Neural progenitor cell (in vitro differentiated cells): ENCODE data around the gene PDE11A.

Source experiments
- CTCF ChIP-seq: fragments of 200-600 bp; sonication (generic); IDR thresholded peaks from 2 replicates; pipeline ENCODE4 v1.5.1; 2017; ENCODE audit warnings: antibody characterized with exemption, mild to moderate bottlenecking
- EZH2 ChIP-seq: fragments of 200-600 bp; sonication (generic); IDR thresholded peaks from 2 replicates; pipeline ENCODE4 v1.6.1; 2017; ENCODE audit warnings: antibody characterized with exemption, mild to moderate bottlenecking, moderate library complexity
- EZH2phosphoT487 ChIP-seq: fragments of 200-600 bp; sonication (generic); IDR thresholded peaks from 2 replicates; pipeline ENCODE4 v1.6.1; 2017; ENCODE audit warnings: antibody characterized with exemption

GRCh38 chr2:177593402-177593801 lies 479.2 kb downstream of the PDE11A start:
- TF ChIP-seq EZH2 (no peak), CTCF (no peak), EZH2phosphoT487 (no peak)
